ENCODE measurements around the gene CCDC57. TPM values are rescaled to one million over a fixed set of nuclear protein-coding genes. Genes with fewer than 3 reads are reported as not detected.
A peak's percentile ranks its signal among the peaks of the same experiment; 100 is the strongest.
"Not testable (repeated sequence)": the region's sequence is repeated elsewhere in the genome, so short reads cannot be mapped to it uniquely, and the experiment has no call there.

Gene CCDC57
- total and polyA plus RNA-seq, 12 donors, result 7.0 to 34.5 (median 10.7) TPM

- H3K27ac ChIP-seq, result peak overlapping the region in 1 of 10 donors; percentile 76
- no peak for TF ChIP-seq CTCF (IDR thresholded peaks at IDR 0.05)
These were observed 19.0 kb downstream of the CCDC57 start for GRCh38 chr17:82193520-82194220.

GRCh38 chr17:82193050-82193449 lies 19.6 kb downstream of the CCDC57 start:
- DNase-seq; H3K27me3 ChIP-seq; H3K4me3 ChIP-seq; intact Hi-C loops (cut with DNase I); ATAC-seq; H3K9me3 ChIP-seq: not testable (repeated sequence)
- Histone ChIP-seq H3K27ac (peak overlapping the region in 1 of 10 donors; percentile 76), H3K4me1 (peaks cover 0 to 11% (median 5%) of the 10 kb centered on the region in 9 donors), H3K36me3 (peaks cover 0 to 62% (median 13%) of the 10 kb centered on the region in 9 donors)
- WGBS, 2 donors, result 89 to 90% methylated on average over 6 of the region's 6 CpGs

More at GRCh38 chr17:82193520-82194220, 19.0 kb downstream of the CCDC57 start:
- intact Hi-C loops (cut with DNase I), result no loop called here
- Histone ChIP-seq H3K27me3 (no peaks in the 10 kb centered on the region), H3K4me1 (peaks cover 0 to 11% (median 5%) of the 10 kb centered on the region in 9 donors), H3K9me3 (no peaks in the 10 kb centered on the region), H3K36me3 (peaks cover 0 to 67% (median 13%) of the 10 kb centered on the region in 9 donors), H3K4me3 (peak overlapping the region in 4 of 10 donors; percentile 5 to 39 (median 14))
- WGBS, 2 donors, result 82 to 85% methylated on average over 16 of the region's 16 CpGs
- DNase-seq (no peak), ATAC-seq (peak in 4 of 8 donors; percentile 36 to 49 (median 42))

- 93% methylated on average over 26 of the region's 26 CpGs for WGBS, 2 donors
- Histone ChIP-seq H3K9me3 (no peaks in the 10 kb centered on the region), H3K4me1 (peaks cover 0 to 3% (median 0%) of the 10 kb centered on the region in 9 donors), H3K36me3 (peaks cover 0 to 63% (median 9%) of the 10 kb centered on the region in 9 donors), H3K27me3 (no peaks in the 10 kb centered on the region), H3K4me3 (no peak overlapping the region), H3K27ac (no peak overlapping the region)
- TF ChIP-seq CTCF (IDR thresholded peaks at IDR 0.05), result no peak
- no peak for ATAC-seq
- intact Hi-C loops (cut with DNase I), result no loop called here
- DNase-seq, result no peak
These were observed 24.4 kb downstream of the CCDC57 start for GRCh38 chr17:82188001-82188961.

GRCh38 chr17:82187500-82187899 lies 25.1 kb downstream of the CCDC57 start:
- ATAC-seq, result no peak

More at GRCh38 chr17:82187500-82187899, 25.1 kb downstream of the CCDC57 start:
- no peak for DNase-seq
- WGBS, 2 donors, result 91 to 94% methylated on average over 8 to 23 of the region's 23 CpGs
- no peak overlapping the region for H3K27ac ChIP-seq
- H3K36me3 ChIP-seq, result peaks cover 0 to 63% (median 15%) of the 10 kb centered on the region in 9 donors
- no peak overlapping the region for H3K4me3 ChIP-seq
- H3K9me3 ChIP-seq, result no peaks in the 10 kb centered on the region
- H3K4me1 ChIP-seq, result no peaks in the 10 kb centered on the region
- intact Hi-C loops (cut with DNase I), result no loop called here
- no peaks in the 10 kb centered on the region for H3K27me3 ChIP-seq
- no peak for TF ChIP-seq CTCF (IDR thresholded peaks at IDR 0.05)

Measured in heart right ventricle (tissue), 16 donors.